ENCODE measurements around the gene PIK3R4. TPM values are rescaled to one million over a fixed set of nuclear protein-coding genes. Genes with fewer than 3 reads are reported as not detected.

Gene PIK3R4
- total RNA-seq, result 31.7 and 37.1 TPM in 2 replicates

GRCh38 chr3:130746246-130747039 lies at the start of gene PIK3R4:
Gene PIK3R4, minus strand, starts transcription at chr3:130746829. Its CDS starts 1,611 bp downstream, at chr3:130745218.

Other genes starting within 250 kb of the PIK3R4 start
- 0.40 and 4.1 TPM in 2 replicates for gene COL6A6, start 229.7 kb downstream of the PIK3R4 start, total RNA-seq
- 123 and 162 TPM in 2 replicates for gene ATP2C1, start 147.3 kb upstream of the PIK3R4 start, total RNA-seq

Data from aortic smooth muscle cell (primary cell).